Coronary artery (tissue), 2 donors: Measurements from ENCODE around the gene LEPR.

ENCODE experiments used
- DNase-seq: peaks from one replicate; pipeline ENCODE4 v3.0.0-alpha.2; 2017; ENCODE audit warnings: low spot score
- H3K27ac ChIP-seq, 2 donors: fragments of 200-600 bp; sonication (generic); one replicate each; pipeline ENCODE4 v1.5.1; 2016 to 2019
- H3K4me3 ChIP-seq: fragments of 200-600 bp; sonication (generic); 2 replicates; pipeline ENCODE4 v1.5.1; 2016; ENCODE audit warnings: mild to moderate bottlenecking, moderate library complexity
- TF ChIP-seq, protein P1 (sequence below): fragments of 200-600 bp; sonication (generic); IDR thresholded peaks from one replicate; pipeline ENCODE4 v1.5.1; 2019; ENCODE audit warnings: antibody characterized with exemption

The LEPR gene

DNA sequence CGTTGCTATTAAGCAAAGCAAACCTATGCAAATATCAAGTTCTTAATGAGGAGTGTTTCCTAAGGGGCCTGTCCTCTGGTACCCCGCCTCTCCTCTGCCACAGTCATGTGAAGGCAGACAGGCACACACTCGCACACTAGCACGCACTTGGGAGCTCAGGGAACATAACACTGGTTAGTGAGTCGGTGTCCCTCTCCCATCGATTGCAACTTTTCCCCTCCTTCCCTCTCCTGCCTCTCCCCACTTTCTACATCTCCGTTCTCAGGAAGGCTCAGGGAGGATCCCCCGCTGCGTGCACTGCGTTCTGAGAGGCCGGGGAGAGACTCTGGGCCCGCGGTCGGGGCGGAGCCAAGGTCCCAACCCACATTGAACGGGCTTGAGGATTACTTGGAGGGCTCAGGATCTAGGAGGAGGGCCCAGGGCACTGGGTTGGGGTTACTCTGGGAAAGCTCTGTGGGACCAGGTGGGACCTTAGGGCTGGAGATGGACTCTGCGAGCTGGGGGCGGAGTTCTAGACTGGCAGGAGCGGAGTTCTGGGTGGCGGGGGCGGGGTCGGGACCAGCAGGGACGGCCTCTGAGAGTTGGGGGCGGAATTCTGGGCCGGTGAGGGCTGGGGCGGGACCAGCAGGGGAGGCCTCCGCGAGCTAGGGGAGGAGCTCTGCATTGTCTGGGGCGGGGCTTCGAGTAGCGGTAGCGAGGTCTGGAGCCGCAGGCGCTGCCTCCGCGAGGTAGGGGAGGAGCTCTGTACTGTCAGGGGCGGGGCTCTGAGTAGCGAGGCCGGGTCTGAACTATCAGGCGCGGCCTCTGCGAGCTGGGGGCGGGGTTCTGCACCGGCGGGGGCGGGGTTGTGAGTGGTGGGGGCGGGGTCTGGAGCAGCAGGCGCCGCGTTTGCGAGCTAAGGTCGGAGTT is 533 bp upstream of the LEPR start:
- peak overlapping the region; percentile 97 to 99 for H3K27ac ChIP-seq
- peak overlapping the region; percentile 95 for H3K4me3 ChIP-seq
- DNase-seq: peak; percentile 99
- TF ChIP-seq, protein P1, sequence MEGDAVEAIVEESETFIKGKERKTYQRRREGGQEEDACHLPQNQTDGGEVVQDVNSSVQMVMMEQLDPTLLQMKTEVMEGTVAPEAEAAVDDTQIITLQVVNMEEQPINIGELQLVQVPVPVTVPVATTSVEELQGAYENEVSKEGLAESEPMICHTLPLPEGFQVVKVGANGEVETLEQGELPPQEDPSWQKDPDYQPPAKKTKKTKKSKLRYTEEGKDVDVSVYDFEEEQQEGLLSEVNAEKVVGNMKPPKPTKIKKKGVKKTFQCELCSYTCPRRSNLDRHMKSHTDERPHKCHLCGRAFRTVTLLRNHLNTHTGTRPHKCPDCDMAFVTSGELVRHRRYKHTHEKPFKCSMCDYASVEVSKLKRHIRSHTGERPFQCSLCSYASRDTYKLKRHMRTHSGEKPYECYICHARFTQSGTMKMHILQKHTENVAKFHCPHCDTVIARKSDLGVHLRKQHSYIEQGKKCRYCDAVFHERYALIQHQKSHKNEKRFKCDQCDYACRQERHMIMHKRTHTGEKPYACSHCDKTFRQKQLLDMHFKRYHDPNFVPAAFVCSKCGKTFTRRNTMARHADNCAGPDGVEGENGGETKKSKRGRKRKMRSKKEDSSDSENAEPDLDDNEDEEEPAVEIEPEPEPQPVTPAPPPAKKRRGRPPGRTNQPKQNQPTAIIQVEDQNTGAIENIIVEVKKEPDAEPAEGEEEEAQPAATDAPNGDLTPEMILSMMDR: no peak

GRCh38 chr1:65421351-65422025 is 1.0 kb downstream of the LEPR start:
- TF ChIP-seq, protein P1: no peak
- Histone ChIP-seq H3K27ac (peak overlapping the region; percentile 97 to 99), H3K4me3 (peak overlapping the region; percentile 95)
- no peak for DNase-seq

DNA sequence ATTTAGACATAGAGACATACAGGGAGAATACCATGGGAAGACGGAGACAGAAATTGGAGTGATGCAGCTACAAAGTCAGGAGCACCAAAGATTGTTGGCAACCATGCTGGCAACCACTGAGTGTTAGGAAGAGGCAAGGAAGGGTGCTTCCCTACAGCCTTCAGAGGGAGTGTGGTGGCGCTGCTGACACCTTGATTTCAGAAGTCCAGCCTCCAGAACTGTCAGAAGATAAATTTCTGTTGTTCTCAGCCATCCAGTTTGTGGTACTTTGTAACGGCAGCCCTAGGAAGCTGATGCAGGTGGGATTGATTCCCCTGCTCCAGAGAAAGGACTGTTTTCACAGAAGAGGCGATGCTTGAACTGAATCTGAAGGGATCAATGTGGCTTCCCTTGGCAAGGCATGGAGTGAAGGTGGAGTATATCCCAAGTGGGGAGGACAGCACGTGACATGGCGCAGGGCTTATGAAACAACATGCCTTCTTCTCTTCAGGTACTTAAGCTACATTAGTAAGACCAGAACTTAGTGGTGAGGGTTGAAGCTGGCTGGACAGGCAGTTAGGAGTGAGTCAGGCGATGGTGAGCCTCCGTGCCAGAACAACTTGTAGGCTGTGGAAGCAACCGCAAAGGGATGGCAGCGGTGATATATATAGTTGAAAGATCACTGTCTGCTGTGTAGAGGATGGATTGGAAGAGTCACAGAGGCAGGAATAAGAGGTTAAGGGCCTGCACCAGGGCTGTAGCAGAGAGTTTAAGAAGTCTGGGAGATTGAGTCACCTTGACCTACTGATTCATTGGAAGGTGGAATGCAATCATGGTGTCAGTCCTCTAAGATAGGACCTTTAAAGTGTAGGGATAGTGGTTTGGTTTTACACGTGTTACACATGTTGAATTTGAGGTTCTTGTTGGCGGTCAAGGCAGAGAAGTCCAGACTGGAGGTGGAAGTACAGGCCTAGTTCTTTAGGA is 2.1 kb downstream of the LEPR start:
- TF ChIP-seq, protein P1: no peak
- no peak for DNase-seq
- peak overlapping the region; percentile 95 for H3K4me3 ChIP-seq
- H3K27ac ChIP-seq: peak overlapping the region; percentile 97 to 99

DNA sequence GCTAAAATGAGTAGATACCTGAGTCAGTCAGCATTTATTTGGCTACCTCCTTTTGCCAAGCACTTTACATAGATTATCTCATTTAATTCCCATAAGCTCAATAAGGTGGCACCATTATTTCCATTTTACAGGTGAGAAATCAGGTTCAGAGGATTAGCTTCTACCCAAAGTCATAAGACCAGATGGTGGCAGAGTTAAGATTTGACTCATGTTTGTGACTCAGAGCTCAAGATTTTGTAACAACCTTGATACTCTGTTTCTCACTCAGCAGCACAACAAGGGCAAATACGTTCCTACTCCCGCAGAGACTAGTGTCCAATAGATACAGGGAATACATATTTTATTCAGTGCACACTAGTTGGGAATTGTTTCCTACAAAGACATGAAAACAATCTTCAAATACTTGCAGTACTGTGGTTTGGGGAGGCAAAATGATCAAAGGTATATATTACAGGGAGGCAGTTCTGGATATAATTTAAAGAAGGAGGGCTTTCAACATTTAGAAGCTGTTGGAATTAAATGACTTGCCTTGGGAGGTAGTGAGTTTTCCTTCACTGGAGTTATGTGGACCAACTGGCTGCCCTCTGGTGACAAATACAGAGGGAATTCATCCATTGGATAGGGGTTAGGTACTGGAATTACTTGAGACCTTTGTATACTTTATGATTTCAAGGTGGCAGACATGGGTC is 3.6 kb downstream of the LEPR start:
- no peak overlapping the region for H3K27ac ChIP-seq
- DNase-seq: no peak
- H3K4me3 ChIP-seq: no peak overlapping the region
- TF ChIP-seq, protein P1: no peak

- no peak overlapping the region for H3K4me3 ChIP-seq
- H3K27ac ChIP-seq: no peak overlapping the region
- TF ChIP-seq, protein P1: no peak
- DNase-seq: no peak
Measured at GRCh38 chr1:65424573-65424889, 4.1 kb downstream of the LEPR start.

DNA sequence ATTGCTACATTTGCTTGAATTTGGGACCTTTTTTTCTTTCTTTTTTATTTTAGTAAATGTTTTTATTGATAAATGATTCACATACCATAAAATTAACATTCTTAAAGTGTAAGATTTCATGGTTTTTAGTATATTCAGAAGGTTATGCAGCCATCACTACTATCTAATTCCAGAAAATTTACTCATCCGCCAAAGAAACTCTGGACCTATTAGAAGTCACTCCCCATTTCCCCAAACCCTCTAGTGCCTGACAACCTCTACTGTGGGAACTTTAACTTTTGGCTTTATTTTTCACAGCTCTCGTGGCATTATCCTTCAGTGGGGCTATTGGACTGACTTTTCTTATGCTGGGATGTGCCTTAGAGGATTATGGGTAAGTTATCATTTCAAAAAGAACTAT is 4.5 kb downstream of the LEPR start:
- Histone ChIP-seq H3K4me3 (no peak overlapping the region), H3K27ac (no peak overlapping the region)
- TF ChIP-seq, protein P1: no peak
- DNase-seq: no peak
